Fibroblast of skin of scalp (primary cell): ENCODE results near the gene STIP1.
"Not testable (repeated sequence)": the region's sequence is repeated elsewhere in the genome, so short reads cannot be mapped to it uniquely, and the experiment has no call there.

ENCODE experiments used
- DNase-seq: peaks from one replicate; pipeline ENCODE4 v3.0.0-alpha.2; 2013

Gene STIP1

GRCh38 chr11:64238076-64238475 lies 52.1 kb downstream of the STIP1 start:
- DNase-seq: no peak

DNA sequence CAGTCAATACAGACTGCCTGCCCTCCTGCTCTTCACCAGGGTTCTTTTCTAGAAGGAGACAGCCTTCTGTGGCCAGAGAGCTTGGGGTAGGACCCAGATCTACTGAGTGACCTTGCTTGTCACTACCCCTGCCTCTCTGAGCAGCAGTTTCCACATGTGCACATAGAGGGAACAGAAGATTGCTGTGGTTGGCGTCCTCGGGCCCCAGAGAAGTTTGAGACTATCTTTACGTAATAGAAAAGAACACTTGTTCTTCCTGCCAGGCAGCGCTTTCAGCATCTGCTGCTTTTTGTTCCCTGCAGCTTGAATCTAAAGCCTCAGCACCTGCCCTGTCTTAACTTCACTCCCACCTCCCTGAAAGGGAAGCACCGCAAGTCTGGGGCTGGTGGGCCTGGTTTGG lies 53.0 kb downstream of the STIP1 start:
- DNase-seq: no peak

- no peak for DNase-seq
Observed at GRCh38 chr11:64239662-64240434, 53.9 kb downstream of the STIP1 start.

DNA sequence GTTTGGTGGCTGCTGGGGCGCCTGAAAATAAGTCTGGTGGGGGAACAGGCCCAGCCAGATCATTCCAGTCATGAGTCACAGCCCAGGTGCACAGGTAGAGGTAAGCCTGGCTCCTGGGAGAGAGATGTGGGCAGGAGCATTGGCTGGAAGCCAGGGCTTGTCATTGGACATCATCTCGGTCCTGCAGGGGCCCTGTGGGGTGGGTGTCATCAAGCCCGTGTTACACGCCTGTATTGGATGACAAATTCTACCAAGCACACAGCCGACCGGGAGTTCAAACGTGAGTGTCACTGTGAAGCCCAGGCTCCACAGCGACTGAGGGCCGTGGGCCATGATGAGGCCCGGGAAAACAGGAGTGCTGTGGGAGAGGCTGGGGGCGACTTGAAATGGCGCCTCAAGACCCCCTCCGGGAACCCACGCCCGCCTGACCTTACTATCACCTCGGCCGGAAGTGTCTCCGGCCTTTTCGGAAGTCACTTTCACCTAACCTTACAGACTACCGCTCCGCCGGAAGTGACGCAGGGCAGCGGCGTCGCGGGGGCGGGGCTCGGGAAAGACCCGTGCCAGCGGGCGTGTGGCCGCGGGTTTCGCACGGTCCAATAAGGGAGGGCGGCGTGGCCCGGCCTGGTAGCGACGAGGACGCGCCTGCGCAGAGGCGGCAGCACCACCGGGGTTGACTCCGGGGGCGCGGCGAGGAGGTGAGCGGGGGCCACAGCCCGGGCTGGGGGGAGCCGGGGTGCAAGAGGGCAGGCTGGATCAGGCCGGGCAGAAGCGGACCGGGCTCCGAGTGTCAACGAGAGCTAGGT lies 54.7 kb downstream of the STIP1 start, which contains the start of gene FKBP2:
TSS of gene FKBP2 (plus strand) at position 661 of the 806 bp plus-strand sequence. CDS start 1,293 bp downstream, outside the sequence.
- DNase-seq: peak; percentile 98

DNA sequence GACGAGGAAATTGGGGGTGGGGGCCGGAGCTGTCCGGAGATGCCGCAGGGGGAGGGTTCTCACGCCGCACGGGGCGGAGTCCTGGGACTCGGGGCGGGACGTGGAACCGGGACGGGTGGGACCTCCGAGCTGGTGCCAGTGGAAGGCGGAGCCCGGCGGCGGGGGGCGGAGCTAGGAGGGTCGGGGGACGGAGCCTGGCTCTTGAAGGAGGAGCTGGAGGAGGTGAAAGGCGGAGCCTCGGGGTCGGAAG lies 55.2 kb downstream of the STIP1 start:
- peak; percentile 99 for DNase-seq

DNA sequence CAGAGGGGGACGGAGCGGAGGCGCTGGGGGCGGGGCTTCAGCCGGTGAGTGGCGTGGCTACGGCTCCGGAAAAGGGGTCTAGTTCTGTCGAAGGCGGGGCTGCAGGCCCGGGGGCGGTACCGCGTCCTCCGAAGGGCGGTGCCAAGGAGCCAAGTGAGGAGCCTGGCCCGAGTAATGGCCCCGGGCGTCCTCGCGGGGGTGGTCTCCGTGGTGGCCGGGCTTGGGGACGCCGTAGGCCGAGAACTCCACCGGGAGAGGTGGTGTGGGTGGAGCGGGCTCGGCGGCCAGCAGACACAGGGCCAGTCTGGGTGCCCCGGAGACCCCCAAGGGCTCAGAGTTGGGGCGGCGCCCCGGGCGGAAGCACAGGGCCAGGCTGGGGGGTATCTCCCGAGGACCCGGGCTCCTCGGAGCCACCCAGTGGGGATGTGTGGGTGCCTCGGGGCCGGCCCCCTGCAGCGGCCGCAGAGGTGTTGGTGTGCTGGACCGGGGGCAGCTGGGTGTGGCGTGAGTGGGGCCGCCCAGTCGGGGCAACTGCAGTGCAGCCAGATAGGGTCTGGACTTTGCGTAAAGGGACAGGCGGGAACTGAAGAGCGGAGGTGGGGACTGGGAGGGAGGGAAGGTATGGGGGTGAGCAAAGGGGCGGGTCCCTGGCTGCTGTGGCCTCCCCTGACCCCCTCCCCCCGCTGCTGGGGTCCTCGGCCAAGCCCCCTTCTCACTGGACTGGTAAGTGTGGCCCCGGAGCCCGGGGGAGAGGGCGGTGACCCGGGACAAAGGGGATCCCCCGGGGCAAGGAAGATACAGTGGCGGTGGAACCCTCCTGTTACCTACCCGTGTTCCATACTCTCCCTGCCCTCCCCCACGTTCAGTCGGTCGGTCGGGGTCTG lies 55.8 kb downstream of the STIP1 start:
- DNase-seq: no peak

DNA sequence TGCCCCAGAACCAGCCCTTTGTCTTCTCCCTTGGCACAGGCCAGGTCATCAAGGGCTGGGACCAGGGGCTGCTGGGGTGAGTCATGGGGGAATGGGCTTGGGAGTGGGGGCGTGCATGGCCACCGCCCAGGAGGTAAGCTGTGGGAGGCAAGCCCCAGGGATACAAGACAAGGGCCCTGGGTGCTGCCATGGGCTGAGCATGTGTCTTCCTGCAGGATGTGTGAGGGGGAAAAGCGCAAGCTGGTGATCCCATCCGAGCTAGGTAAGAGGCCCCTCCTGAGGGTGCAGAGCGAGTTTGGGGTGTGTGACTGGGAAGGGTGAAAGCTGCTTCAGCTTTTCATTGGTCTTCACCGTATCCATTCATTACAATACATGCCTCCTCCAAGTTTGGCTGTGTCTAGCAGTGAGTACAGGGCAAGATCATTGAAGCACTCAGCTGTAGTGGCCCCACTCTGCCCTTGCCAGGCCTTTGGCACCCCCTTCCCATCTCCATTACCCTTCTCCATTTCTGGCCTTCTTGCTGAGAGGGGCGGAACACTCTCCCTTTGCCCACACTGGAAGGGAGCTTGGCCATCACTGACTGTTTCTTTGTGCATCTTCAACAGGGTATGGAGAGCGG lies 57.4 kb downstream of the STIP1 start:
- DNase-seq: no peak

- no peak for DNase-seq
Observed at GRCh38 chr11:64244107-64244506, 58.1 kb downstream of the STIP1 start.

- DNase-seq: no peak
Observed at GRCh38 chr11:64244966-64245365, 59.0 kb downstream of the STIP1 start.

DNA sequence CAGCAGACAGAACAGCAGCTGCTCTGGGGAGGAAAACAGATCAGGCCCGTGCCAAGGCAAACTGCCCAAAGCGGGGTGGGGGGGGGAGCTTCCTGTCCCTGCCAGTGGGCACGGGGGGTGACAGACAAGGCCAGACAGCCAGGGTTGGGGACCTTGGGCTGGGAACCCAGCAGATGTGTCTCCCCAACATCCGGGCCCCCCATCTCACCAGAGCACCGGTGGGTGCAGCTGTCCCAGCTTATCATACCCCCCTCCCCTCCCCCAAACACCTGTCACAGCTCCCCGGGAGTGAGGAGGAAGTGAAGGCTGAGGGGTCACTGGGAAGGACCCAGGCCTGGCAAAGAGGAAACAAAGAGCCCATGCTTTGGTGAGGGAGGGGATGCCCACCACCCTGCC lies 59.4 kb downstream of the STIP1 start:
- no peak for DNase-seq

DNA sequence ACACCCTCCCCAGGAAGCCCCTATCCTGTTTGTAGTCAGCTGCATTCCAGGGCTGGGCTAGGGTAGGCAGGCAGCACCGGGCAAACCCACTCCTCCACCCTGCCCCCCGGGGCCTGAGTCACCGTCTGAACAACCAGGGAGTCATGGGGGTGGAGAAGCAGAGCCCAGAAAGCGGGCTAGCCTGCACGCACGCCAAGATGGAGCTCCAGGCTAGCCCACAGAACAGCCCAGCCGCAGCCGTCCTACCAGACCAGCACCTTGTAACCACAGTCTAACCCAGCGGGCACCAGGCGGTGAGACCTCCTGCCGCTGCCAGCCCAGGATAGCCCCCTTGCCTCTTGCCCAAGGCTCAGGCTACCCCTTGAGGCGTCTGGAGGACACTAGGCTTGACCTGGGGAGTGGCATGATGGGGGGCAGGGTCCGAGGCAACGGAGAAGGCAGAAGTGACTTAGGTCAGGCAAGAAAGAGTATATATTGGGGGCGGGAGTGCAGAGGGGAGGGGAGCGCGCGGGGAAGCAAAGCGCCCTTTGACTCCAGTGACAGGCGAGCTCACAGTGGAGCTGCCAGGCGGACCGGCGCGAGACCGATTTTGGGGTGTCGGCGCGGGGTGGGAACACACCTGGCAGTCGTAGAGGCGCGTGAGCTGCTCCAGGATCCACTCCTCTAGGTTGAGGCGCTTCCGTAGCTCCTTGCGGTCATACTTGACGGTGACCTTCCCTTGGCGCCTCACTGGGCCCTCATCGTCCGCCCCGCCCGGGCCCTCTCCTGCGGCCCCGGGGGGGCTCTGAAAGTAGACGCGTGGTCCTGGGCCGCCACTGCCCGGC lies 60.0 kb downstream of the STIP1 start:
- DNase-seq: peak; percentile 96

DNA sequence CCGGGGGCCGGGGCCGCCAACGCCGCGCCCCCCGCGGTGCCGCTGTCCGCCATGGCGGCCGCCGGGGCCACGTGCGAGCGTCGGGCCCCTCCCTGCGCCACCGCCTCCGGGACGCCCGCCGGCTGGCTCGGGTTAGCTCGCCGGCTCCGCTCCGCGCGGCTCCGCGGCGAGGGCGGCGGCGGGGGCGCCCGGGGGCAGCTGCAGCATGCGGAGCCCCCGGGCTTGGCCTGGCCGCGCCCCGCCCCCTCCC lies 60.6 kb downstream of the STIP1 start:
- not testable (repeated sequence) for DNase-seq

- DNase-seq: peak; percentile 92
Observed at GRCh38 chr11:64246871-64247728, 61.1 kb downstream of the STIP1 start, which contains the start of gene PPP1R14B. TSS of gene PPP1R14B (minus strand) at chr11:64246943. CDS start at chr11:64246673, 270 bp downstream.

DNA sequence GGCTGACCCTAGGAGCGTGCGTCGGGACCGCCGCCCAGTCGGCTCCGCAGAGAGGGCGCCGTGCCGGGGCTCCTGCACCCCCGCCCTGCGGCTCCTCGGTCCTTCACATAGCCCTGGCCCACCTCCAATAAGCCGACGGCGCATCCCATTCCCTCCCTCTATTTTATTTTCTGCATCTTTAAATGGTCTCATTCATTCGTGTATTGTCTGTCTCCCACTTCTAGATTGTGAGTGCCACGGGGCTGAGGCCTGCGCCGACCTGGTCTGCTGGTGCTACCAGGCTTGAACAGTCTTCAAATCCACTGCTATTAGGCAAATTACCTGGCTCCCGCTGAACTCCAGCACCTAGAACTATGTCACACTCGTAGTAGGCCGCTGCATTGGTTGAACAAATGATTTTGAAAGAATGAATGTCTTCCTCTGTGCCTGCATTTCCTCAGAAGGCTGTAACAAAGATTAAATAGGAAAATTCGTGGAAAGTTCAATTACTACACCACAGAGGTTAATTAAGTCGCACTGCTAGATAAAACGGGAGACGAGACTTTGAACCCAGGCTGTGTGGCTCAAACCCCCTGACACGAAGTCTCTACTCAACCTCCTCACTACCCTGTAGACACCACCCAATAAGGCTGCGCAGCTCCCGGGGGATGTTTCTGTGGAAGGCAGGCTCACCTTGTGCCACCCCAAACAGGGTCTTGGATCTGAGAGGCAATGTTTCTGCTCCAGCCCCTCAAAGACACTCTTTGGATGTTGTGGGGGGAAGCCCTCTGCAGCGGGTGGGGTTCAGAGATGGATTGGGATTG lies 62.0 kb downstream of the STIP1 start:
- DNase-seq: no peak

- no peak for DNase-seq
Observed at GRCh38 chr11:64248578-64248977, 62.6 kb downstream of the STIP1 start.

- no peak for DNase-seq
Observed at GRCh38 chr11:64249038-64249437, 63.1 kb downstream of the STIP1 start.

DNA sequence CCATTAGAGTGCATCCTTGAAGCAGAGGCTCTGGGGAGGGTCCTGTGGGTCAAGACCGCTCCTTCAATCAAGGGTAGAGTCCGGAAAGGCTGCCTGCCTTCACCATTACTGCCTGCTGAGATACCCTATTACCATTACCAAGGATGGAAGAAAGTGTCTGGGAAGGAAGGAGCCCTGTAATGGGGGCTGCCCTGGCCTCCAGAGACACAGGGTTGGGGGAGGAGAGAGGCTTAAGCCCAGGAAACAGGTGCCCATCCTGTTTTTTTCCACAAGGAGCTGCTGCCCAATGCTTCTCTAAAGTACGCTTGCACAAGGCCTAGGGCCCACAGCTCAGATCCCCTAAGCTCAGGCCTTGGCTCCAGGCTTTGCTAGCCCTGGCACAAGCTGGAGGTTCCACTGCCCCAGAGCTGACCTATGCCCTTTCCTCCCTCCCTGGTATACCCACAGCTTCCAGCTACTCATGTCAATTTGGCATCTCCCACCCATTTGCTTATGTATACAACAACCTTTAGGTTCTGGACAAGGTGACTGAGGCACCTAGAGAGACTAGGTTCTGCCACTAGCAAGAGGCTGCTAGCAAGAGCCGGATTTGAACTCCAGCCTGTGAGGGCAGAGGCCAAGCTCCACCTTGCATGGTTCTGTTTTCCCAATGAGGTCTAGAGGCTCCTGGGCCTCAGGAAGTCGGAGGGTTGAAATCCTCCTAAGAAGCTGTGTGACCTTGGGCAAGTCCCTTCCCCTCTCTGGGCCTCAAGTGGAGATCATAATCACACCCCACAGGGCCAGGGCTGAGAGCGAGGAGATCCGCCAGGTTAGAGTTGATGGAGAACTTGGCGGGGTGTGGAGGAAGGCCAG lies 63.8 kb downstream of the STIP1 start:
- DNase-seq: no peak

GRCh38 chr11:64250415-64251015 lies 64.5 kb downstream of the STIP1 start:
- DNase-seq: peak; percentile 27
